MG63 (cell line): ENCODE results near the gene MSMP. TPM values are rescaled to one million over a fixed set of nuclear protein-coding genes. Genes with fewer than 3 reads are reported as not detected.

Source experiments
- DNase-seq: peaks from one replicate; pipeline ENCODE4 v3.0.0-alpha.2; 2020
- H3K27me3 ChIP-seq: fragments of 250-450 bp; sonication (Bioruptor Pico); 2 replicates; pipeline ENCODE4 v1.5.1; 2020; ENCODE audit warnings: mild to moderate bottlenecking, moderate library complexity
- H3K36me3 ChIP-seq: fragments of 250-450 bp; sonication (Bioruptor Pico); 2 replicates; pipeline ENCODE4 v1.5.1; 2020; ENCODE audit warnings: mild to moderate bottlenecking, moderate library complexity
- H3K4me3 ChIP-seq: fragments of 250-450 bp; sonication (Bioruptor Pico); 2 replicates; pipeline ENCODE4 v1.5.1; 2020; ENCODE audit warnings: mild to moderate bottlenecking, moderate library complexity
- H3K9me3 ChIP-seq: fragments of 250-450 bp; sonication (Bioruptor Pico); 2 replicates; pipeline ENCODE4 v1.5.1; 2020; ENCODE audit warnings: mild to moderate bottlenecking, moderate library complexity
- total RNA-seq: library from RNA; depleted of rRNA; stranded (reverse); fragments of >200 nt; shearing (Covaris generic); gene quantifications from 2 replicates; pipeline ENCODE4 v1.2.3, GENCODE V29; 2014; ENCODE audit warnings: low replicate concordance

MSMP gene
- total RNA-seq, 1 experiment from 2014 or later: not detected

- Histone ChIP-seq H3K9me3 (no peaks in the 10 kb centered on the region), H3K4me3 (no peak overlapping the region), H3K36me3 (no peaks in the 10 kb centered on the region), H3K27me3 (peaks cover 20% of the 10 kb centered on the region)
- DNase-seq: no peak
These were observed 24.4 kb upstream of the MSMP start for GRCh38 chr9:35778496-35778895.

DNA sequence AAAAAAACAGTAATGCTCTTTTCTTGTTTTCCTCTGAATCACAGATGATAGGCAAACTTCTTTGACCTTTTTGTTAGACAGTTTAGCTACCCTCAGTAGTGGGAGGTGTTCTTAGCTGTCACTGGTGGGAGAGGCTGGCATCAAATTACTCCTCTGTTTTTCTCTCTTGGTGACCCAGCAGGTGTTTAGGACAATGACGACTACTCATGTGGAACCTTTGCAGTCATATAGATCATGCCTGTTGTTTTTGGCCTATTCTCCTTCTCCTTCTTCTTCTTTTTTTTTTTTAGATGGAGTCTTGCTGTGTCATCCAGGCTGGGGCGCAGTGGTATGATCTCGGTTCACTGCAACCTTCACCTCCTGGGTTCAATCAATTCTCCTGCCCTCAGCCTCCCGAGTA is 21.9 kb upstream of the MSMP start:
- Histone ChIP-seq H3K36me3 (no peaks in the 10 kb centered on the region), H3K4me3 (no peak overlapping the region), H3K27me3 (peaks cover 17% of the 10 kb centered on the region), H3K9me3 (no peaks in the 10 kb centered on the region)
- no peak for DNase-seq

- no peaks in the 10 kb centered on the region for H3K9me3 ChIP-seq
- peaks cover 9% of the 10 kb centered on the region for H3K27me3 ChIP-seq
- H3K4me3 ChIP-seq: no peak overlapping the region
- H3K36me3 ChIP-seq: no peaks in the 10 kb centered on the region
- no peak for DNase-seq
These were observed 21.0 kb upstream of the MSMP start for GRCh38 chr9:35774907-35775635.

- Histone ChIP-seq H3K9me3 (no peaks in the 10 kb centered on the region), H3K27me3 (no peaks in the 10 kb centered on the region), H3K36me3 (no peaks in the 10 kb centered on the region), H3K4me3 (no peak overlapping the region)
- DNase-seq: no peak
These were observed 17.9 kb upstream of the MSMP start for GRCh38 chr9:35771943-35772342.

- H3K4me3 ChIP-seq: no peak overlapping the region
- no peaks in the 10 kb centered on the region for H3K36me3 ChIP-seq
- no peak for DNase-seq
- H3K9me3 ChIP-seq: no peaks in the 10 kb centered on the region
- H3K27me3 ChIP-seq: no peaks in the 10 kb centered on the region
These were observed 17.5 kb upstream of the MSMP start for GRCh38 chr9:35771534-35771933.

GRCh38 chr9:35771075-35771433 is 17.0 kb upstream of the MSMP start:
- Histone ChIP-seq H3K9me3 (no peaks in the 10 kb centered on the region), H3K36me3 (no peaks in the 10 kb centered on the region), H3K27me3 (no peaks in the 10 kb centered on the region), H3K4me3 (no peak overlapping the region)
- DNase-seq: peak; percentile 60

DNA sequence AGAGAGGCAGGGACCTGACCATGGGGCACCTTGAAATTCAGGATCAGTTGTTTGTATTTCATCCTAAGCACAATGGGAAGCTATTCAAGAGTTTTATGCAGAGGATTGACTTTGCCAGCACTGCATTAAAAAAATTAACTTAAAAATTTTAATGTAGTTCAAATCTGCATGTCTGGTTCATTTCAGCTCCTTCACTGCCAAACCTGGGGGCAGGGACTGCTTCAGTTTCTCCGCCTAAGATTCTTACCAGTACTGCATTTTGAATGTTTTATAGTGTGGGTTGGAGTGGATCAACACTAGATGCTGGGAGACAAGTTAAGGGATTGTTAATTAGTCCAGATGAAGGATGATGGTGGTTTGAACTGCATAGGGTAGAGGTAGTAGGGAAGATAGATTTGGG is 15.7 kb upstream of the MSMP start:
- no peaks in the 10 kb centered on the region for H3K36me3 ChIP-seq
- no peaks in the 10 kb centered on the region for H3K27me3 ChIP-seq
- DNase-seq: no peak
- no peaks in the 10 kb centered on the region for H3K9me3 ChIP-seq
- no peak overlapping the region for H3K4me3 ChIP-seq

GRCh38 chr9:35767458-35767857 is 13.4 kb upstream of the MSMP start:
- Histone ChIP-seq H3K36me3 (no peaks in the 10 kb centered on the region), H3K9me3 (no peaks in the 10 kb centered on the region), H3K27me3 (no peaks in the 10 kb centered on the region), H3K4me3 (no peak overlapping the region)
- DNase-seq: no peak

DNA sequence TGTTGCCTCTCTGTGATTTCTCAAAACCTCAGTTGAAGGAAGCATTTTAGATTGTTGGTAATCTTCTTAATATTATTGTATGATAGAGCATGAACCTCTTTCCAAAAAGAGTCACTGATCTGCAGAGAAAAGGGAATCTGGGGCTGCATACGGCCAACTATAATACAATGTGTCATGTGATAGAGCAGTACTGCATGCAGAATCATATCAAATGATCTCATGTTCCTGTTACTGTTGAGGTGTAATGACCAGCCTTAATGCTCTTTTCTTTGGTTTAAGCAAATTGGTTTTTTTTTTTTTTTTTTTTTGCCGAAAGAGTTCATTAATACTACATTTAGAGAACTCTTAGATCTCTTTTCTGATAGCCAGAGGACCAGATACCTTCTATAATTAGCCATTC is 12.9 kb upstream of the MSMP start:
- Histone ChIP-seq H3K9me3 (no peaks in the 10 kb centered on the region), H3K36me3 (no peaks in the 10 kb centered on the region), H3K27me3 (no peaks in the 10 kb centered on the region), H3K4me3 (no peak overlapping the region)
- DNase-seq: no peak

DNA sequence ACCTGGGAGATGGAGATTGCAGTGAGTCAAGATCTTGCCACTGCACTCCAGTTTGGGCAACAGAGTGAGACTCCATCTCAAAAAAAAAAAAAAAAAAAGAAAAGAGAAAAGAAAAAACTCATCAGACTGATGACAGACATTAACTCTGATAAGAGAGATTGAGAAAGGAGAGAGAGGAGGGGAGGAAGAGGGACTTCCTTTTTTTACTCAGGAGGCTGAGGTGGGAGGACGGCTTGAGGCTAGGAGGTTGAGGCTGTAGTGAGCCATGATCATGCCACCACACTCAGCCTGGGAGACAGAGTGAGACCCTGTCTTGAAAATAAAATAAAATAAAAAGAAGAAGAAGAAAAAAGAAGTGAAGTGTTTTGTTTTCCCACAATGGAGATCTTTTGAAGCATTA is 9.7 kb upstream of the MSMP start:
- H3K27me3 ChIP-seq: no peaks in the 10 kb centered on the region
- no peak for DNase-seq
- H3K4me3 ChIP-seq: no peak overlapping the region
- H3K36me3 ChIP-seq: peaks cover 5% of the 10 kb centered on the region; the same call in 1 of the 2 replicates
- no peaks in the 10 kb centered on the region for H3K9me3 ChIP-seq

DNA sequence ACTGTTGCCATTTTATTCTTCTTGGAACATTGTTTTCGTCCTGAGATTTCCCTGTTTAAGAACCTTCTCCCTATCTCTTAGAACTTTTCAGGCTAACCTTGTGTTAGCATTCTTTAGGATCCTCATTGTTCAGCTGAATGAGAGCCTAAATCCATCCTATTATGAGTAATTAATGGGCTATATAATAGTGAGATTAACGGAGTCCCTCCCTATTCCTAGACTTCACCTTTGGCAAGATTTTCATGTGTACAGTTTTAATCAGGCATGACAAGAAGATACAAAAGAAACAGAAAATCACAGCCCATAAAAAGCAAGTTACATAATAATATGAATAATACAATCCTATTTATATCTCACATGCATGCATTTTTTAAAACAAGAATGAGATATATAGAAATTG is 9.1 kb upstream of the MSMP start:
- Histone ChIP-seq H3K9me3 (no peaks in the 10 kb centered on the region), H3K36me3 (peaks cover 5% of the 10 kb centered on the region; the same call in 1 of the 2 replicates), H3K4me3 (no peak overlapping the region), H3K27me3 (no peaks in the 10 kb centered on the region)
- no peak for DNase-seq

GRCh38 chr9:35760651-35761050 is 6.6 kb upstream of the MSMP start:
- Histone ChIP-seq H3K27me3 (no peaks in the 10 kb centered on the region), H3K9me3 (no peaks in the 10 kb centered on the region), H3K4me3 (no peak overlapping the region), H3K36me3 (peaks cover 16% of the 10 kb centered on the region)
- no peak for DNase-seq

- DNase-seq: no peak
- Histone ChIP-seq H3K36me3 (peaks cover 21% of the 10 kb centered on the region), H3K27me3 (no peaks in the 10 kb centered on the region), H3K4me3 (no peak overlapping the region), H3K9me3 (no peaks in the 10 kb centered on the region)
These were observed 5.7 kb upstream of the MSMP start for GRCh38 chr9:35759795-35760194.

- no peak for DNase-seq
These were observed 4.5 kb upstream of the MSMP start for GRCh38 chr9:35758475-35759050.

DNA sequence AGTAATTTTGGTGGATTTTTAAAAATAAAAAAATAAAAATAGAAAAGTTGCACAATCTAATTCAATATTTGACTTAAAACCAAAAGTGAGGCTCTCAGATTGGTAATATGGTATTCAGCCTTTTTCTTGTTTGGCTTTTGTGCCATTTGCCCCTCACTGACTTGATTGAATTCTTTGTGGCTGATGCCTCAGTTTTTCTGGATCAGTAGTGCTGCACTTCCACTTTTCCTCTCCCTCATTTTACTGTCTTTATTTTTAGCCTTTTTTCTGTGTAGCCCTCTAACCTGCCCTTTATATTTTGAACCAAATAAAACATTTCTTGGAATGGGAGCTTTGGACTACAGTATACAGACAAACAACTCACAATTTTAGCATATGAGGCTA is 3.8 kb upstream of the MSMP start:
- Histone ChIP-seq H3K9me3 (no peaks in the 10 kb centered on the region), H3K4me3 (no peak overlapping the region), H3K27me3 (no peaks in the 10 kb centered on the region), H3K36me3 (peaks cover 40% of the 10 kb centered on the region)
- no peak for DNase-seq

More at GRCh38 chr9:35758475-35759050, 4.5 kb upstream of the MSMP start:
- no peak overlapping the region for H3K4me3 ChIP-seq
- peaks cover 33% of the 10 kb centered on the region for H3K36me3 ChIP-seq
- no peaks in the 10 kb centered on the region for H3K27me3 ChIP-seq
- H3K9me3 ChIP-seq: no peaks in the 10 kb centered on the region

- no peaks in the 10 kb centered on the region for H3K27me3 ChIP-seq
- no peak overlapping the region for H3K4me3 ChIP-seq
- H3K9me3 ChIP-seq: no peaks in the 10 kb centered on the region
- DNase-seq: no peak
- peaks cover 45% of the 10 kb centered on the region for H3K36me3 ChIP-seq
These were observed 3.3 kb upstream of the MSMP start for GRCh38 chr9:35757226-35757891.

DNA sequence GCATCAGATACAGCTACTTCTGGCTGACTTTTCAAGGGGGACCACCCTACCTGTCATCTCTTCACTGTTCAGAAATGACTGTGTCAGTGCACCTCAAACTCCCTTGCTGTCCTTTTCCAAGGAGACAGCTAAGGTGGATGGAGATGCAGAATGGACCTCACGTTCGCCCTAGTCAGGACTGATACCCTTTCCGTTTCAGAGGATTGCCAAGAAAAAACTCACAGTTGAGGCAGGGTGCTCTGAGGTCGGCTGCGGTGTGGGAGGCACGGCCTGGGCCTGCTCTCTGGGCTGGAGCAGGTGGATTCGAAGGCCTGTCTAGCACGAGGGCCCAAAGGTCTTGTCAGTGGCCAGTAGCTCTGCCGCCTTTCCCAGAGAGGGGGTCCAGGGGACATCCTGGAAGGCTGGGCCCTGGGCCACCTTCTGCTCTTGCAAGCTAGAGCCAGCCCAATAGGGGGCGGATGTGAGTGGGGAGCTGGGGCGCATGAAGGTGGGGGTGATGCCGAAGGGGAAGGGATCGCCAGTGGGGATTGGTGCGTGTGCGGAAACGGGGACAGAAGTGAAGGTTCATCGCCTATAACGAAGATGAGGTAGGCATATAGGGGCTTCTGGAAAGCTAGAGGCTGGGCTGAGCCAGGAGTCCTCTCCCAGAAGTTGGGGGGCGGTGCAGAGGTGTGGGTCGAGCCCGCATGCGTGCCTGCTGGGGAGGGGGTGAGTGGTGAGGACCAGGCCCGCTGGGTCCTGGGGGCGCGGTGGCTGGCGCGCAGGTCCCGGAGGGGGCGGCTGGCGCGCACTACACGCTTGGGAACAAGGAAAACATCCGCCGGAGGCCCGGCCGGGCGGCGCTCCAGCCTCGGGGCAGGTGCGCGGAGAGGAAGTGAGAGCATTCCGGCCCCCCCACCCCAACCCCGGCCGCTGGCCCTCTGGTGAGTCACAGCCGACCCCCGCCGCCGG is 2.5 kb upstream of the MSMP start:
- Histone ChIP-seq H3K4me3 (no peak overlapping the region), H3K27me3 (no peaks in the 10 kb centered on the region), H3K36me3 (peaks cover 53% of the 10 kb centered on the region), H3K9me3 (no peaks in the 10 kb centered on the region)
- no peak for DNase-seq
